A549 (cell line): Measurements from ENCODE around the gene THPO. TPM values are rescaled to one million over a fixed set of nuclear protein-coding genes. Genes with fewer than 3 reads are reported as not detected.

Experiments used
- ATAC-seq, 2 experiments: fragments of 200-7000 bp in 1 of 2; fragments of >200 bp in 1 of 2; cut with Nextera tagmentation in 1 of 2; cut with Tn5 transposase in 1 of 2; 3 replicates each; pipeline versions ENCODE4 v1.8.0 to v1.9.1; 2018 to 2020; ENCODE audit warnings: mild to moderate bottlenecking in 1 of 2, moderate library complexity in 1 of 2
- CTCF ChIA-PET: fragments of 300-600 bp; sonication (Branson Sonifier 250); formaldehyde crosslinking; extraction: SDS; loops from one replicate; lab custom pipeline; 2021; ENCODE audit warnings: antibody characterized with exemption, inconsistent platforms; lab: Yijun Ruan, JAX
- POLR2A ChIA-PET: fragments of 350-600 bp; formaldehyde crosslinking; extraction: SDS; loops from one replicate; lab custom pipeline; 2021; ENCODE audit warnings: antibody characterized with exemption, inconsistent platforms; lab: Yijun Ruan, JAX
- DNase-seq, 2 experiments: peaks; one replicate each; pipeline versions ENCODE4 v3.0.0 to v3.0.0-alpha.2; 2011 to 2016; ENCODE audit warnings: low read depth in 1 of 2, low spot score in 1 of 2
- FAIRE-seq: peaks from 2 replicates; lab custom pipeline; 2011; peaks lifted over from hg19 to GRCh38; lab: Jason Lieb, UNC
- H3K27ac ChIP-seq, 2 experiments: fragments of >200 bp; sonication (Bioruptor Twin); formaldehyde crosslinking; 3 replicates each; pipeline ENCODE4 v1.5.1; 2016 to 2017
- H3K4me1 ChIP-seq: fragments of >200 bp; sonication (Bioruptor Twin); formaldehyde crosslinking; 3 replicates; pipeline ENCODE4 v1.6.1; 2016
- H3K4me2 ChIP-seq: fragments of >200 bp; sonication (Bioruptor Twin); formaldehyde crosslinking; 3 replicates; pipeline ENCODE4 v1.6.1; 2016
- H3K4me3 ChIP-seq: fragments of >200 bp; sonication (Bioruptor Twin); formaldehyde crosslinking; 3 replicates; pipeline ENCODE4 v1.5.1; 2016
- H3K9me3 ChIP-seq: fragments of >200 bp; sonication (Bioruptor Twin); formaldehyde crosslinking; 3 replicates; pipeline ENCODE4 v1.6.1; 2016
- CBX8 ChIP-seq: fragments of 200-600 bp; sonication (generic); IDR thresholded peaks from 2 replicates; pipeline ENCODE4 v1.6.1; 2016
- CHD4 ChIP-seq: fragments of 200-600 bp; sonication (generic); IDR thresholded peaks from 2 replicates; pipeline ENCODE4 v1.6.1; 2016; ENCODE audit warnings: antibody characterized with exemption, mild to moderate bottlenecking, borderline replicate concordance
- EHF ChIP-seq: fragments of 250-450 bp; sonication (Bioruptor Pico); IDR thresholded peaks from 2 replicates; pipeline ENCODE4 v1.5.0; 2020; ENCODE audit warnings: mild to moderate bottlenecking
- ELK1 ChIP-seq: fragments of 150-350 bp; IDR thresholded peaks from 2 replicates; pipeline ENCODE4 v1.6.1; 2014; ENCODE audit warnings: low read depth, mild to moderate bottlenecking, low read length
- ESRRA ChIP-seq: fragments of 150-350 bp; IDR thresholded peaks from 2 replicates; pipeline ENCODE4 v1.6.1; 2014; ENCODE audit warnings: mild to moderate bottlenecking, low read length, borderline replicate concordance
- HEYL ChIP-seq: fragments of 250-450 bp; sonication (Bioruptor Pico); IDR thresholded peaks from 2 replicates; pipeline ENCODE4 v1.8.0; 2021; ENCODE audit warnings: mild to moderate bottlenecking, moderate library complexity
- HMGXB4 ChIP-seq: fragments of 250-450 bp; sonication (Bioruptor Pico); IDR thresholded peaks from 2 replicates; pipeline ENCODE4 v1.5.0; 2021; ENCODE audit warnings: mild to moderate bottlenecking, moderate library complexity, borderline replicate concordance
- HOXA7 ChIP-seq: fragments of 250-450 bp; sonication (Bioruptor Pico); IDR thresholded peaks from 2 replicates; pipeline ENCODE4 v1.5.0; 2020; ENCODE audit warnings: mild to moderate bottlenecking, moderate library complexity
- JUNB ChIP-seq: fragments of >200 bp; sonication (Bioruptor Twin); formaldehyde crosslinking; IDR thresholded peaks from 2 replicates; pipeline ENCODE4 v1.6.1; 2016
- KDM5A ChIP-seq: fragments of 200-600 bp; sonication (generic); IDR thresholded peaks from 2 replicates; pipeline ENCODE4 v1.6.1; 2016; ENCODE audit warnings: antibody characterized with exemption, mild to moderate bottlenecking
- MAFK ChIP-seq: fragments of 450-650 bp; IDR thresholded peaks from 2 replicates; pipeline ENCODE4 v1.6.1; 2014; ENCODE audit not compliant: partially characterized antibody
- MAX ChIP-seq: IDR thresholded peaks from 2 replicates; pipeline ENCODE4 v1.6.1; 2012
- NPAS2 ChIP-seq: fragments of 250-450 bp; sonication (Bioruptor Pico); IDR thresholded peaks from 2 replicates; pipeline ENCODE4 v1.8.0; 2022; ENCODE audit warnings: mild to moderate bottlenecking, moderate library complexity, borderline replicate concordance
- NR3C1 ChIP-seq: fragments of >200 bp; sonication (Bioruptor Twin); formaldehyde crosslinking; IDR thresholded peaks from 3 replicates; pipeline ENCODE4 v1.6.1; 2017
- PHF8 ChIP-seq: fragments of 200-600 bp; sonication (generic); IDR thresholded peaks from 2 replicates; pipeline ENCODE4 v1.6.1; 2016; ENCODE audit warnings: low read depth, mild to moderate bottlenecking, antibody characterized with exemption, moderate library complexity, borderline replicate concordance
- POLR2A ChIP-seq: IDR thresholded peaks from 2 replicates; pipeline ENCODE4 v1.6.1; 2012; ENCODE audit warnings: mild to moderate bottlenecking, low read length
- POLR2AphosphoS2 ChIP-seq: conservative IDR thresholded peaks from 2 replicates; pipeline ENCODE4 v1.6.1; 2012; ENCODE audit warnings: low read length, improper control_type of control experiment, inconsistent platforms
- RCOR1 ChIP-seq: fragments of 150-350 bp; IDR thresholded peaks from 2 replicates; pipeline ENCODE4 v1.6.1; 2014; ENCODE audit warnings: antibody characterized with exemption, low read length, low read depth
- RFX5 ChIP-seq: fragments of 450-650 bp; IDR thresholded peaks from 2 replicates; pipeline ENCODE4 v1.7.1; 2014; ENCODE audit warnings: antibody characterized with exemption, mild to moderate bottlenecking, moderate library complexity
- RNF2 ChIP-seq: fragments of 200-600 bp; sonication (generic); IDR thresholded peaks from 2 replicates; pipeline ENCODE4 v1.6.1; 2016; ENCODE audit warnings: low read depth, mild to moderate bottlenecking, antibody characterized with exemption, moderate library complexity, borderline replicate concordance
- SREBF2 ChIP-seq: fragments of 450-650 bp; IDR thresholded peaks from 2 replicates; pipeline ENCODE4 v1.6.1; 2014; ENCODE audit warnings: mild to moderate bottlenecking, moderate library complexity
- TP53 ChIP-seq: fragments of 250-450 bp; sonication (Bioruptor Pico); IDR thresholded peaks from 2 replicates; pipeline ENCODE4 v1.5.0; 2021; ENCODE audit warnings: mild to moderate bottlenecking, moderate library complexity
- ZC3H11A ChIP-seq: fragments of 450-650 bp; IDR thresholded peaks from 2 replicates; pipeline ENCODE4 v1.6.1; 2014; ENCODE audit warnings: antibody characterized with exemption, mild to moderate bottlenecking
- ZFP36 ChIP-seq: fragments of 450-650 bp; IDR thresholded peaks from 2 replicates; pipeline ENCODE4 v1.6.1; 2014; ENCODE audit warnings: borderline replicate concordance; ENCODE audit not compliant: partially characterized antibody
- ZNF302 ChIP-seq: fragments of 250-450 bp; sonication (Bioruptor Pico); IDR thresholded peaks from 2 replicates; pipeline ENCODE4 v1.9.0; 2021; ENCODE audit warnings: inconsistent platforms, mild to moderate bottlenecking, moderate library complexity
- WGBS: methylation state at CpG from one replicate; pipeline ENCODE4 v1.1.6; 2017; ENCODE audit errors: missing lambda C conversion rate; 5-methylcytosine and 5-hydroxymethylcytosine counted together
- polyA plus RNA-seq, 4 experiments: library from polyadenylated mRNA; depleted of rRNA in 3 of 4; stranded (reverse); fragments of >200 nt; fragmentation: RNase III in 1 of 4; extraction: RNeasy Plus Mini Kit Qiagen cat#74134 plus additional on column Dnase treatment in 1 of 4; gene quantifications; 2 replicates in 3 of 4; 3 replicates in 1 of 4; pipeline ENCODE4 v1.2.3, GENCODE V29; 2011 to 2017
- TF ChIP-seq, protein P1 (sequence below): fragments of >200 bp; sonication (Bioruptor Twin); formaldehyde crosslinking; IDR thresholded peaks from 3 replicates; pipeline ENCODE4 v1.6.1; 2016
- TF ChIP-seq, protein P2 (sequence below): IDR thresholded peaks from 2 replicates; pipeline ENCODE4 v1.6.1; 2012; ENCODE audit warnings: low read depth, borderline replicate concordance
- TF ChIP-seq, protein P3 (sequence below): fragments of 250-450 bp; sonication (Bioruptor Pico); IDR thresholded peaks from 2 replicates; pipeline ENCODE4 v1.5.0; 2020; ENCODE audit warnings: low read depth, mild to moderate bottlenecking, moderate library complexity

The THPO gene
- polyA plus RNA-seq, 2 of the 4 experiments (the other 2 are of a cell fraction) = 0.06 TPM; not detected in 1

DNA sequence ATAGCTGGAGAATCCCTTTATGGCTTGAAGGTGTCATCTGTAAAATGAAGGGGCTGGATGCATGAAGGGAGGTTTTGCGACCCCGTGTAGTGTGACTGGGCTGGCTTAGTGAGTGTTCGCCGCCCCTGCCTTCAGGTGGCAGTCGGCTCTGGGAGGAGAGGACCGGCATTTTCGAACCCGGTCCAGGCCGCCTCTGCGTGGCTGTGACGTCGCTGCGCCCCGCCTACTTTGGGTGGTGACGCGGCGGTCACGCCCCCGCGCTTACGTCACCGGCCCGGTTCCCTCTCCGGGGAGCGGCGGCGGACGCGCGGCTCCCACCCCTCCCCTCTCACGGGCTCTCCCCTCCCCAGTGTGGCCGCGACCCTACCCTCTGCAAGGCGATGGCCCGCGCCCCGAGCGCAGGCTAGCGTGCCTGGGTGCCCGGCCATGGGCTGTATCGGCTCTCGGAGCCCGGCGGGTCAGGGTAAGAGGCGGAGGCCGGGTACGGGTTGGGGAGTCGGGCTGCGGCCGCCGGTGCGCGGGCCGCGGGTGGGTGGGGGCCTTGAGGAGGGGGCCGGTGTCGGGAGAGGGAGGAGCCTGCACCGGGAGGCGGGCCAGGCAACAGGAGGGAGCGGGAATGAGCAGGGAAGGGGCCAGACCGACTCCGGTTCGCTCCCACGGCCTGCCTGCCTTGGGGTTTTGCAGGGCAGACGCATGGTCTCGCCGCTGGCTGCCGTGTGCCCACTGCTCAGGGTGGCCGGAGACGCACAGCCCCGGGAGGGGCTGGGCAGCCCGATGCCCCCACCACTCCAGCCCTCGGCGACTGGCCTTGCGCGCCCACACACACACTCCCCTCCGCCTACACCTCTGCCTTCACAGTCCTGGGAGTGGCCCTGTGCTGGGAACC, 42.1 kb downstream of the THPO start (continued):
- TF ChIP-seq ESRRA (no peak), JUNB (no peak), CBX8 (no peak), POLR2AphosphoS2 (peak; percentile 94), KDM5A (no peak), ZFP36 (no peak), NR3C1 (no peak), ZC3H11A (no peak), MAX (peak; percentile 20), PHF8 (peak; percentile 40; the same call in 1 of the 2 replicates), HMGXB4 (CRISPR knock-in tag) (no peak), RNF2 (no peak), RCOR1 (no peak), ELK1 (no peak), SREBF2 (no peak), RFX5 (no peak), NPAS2 (CRISPR knock-in tag) (no peak), HOXA7 (CRISPR knock-in tag) (peak; percentile 60; the same call in 1 of the 2 replicates), TP53 (CRISPR knock-in tag) (no peak), EHF (CRISPR knock-in tag) (no peak)
- TF ChIP-seq, protein P1, sequence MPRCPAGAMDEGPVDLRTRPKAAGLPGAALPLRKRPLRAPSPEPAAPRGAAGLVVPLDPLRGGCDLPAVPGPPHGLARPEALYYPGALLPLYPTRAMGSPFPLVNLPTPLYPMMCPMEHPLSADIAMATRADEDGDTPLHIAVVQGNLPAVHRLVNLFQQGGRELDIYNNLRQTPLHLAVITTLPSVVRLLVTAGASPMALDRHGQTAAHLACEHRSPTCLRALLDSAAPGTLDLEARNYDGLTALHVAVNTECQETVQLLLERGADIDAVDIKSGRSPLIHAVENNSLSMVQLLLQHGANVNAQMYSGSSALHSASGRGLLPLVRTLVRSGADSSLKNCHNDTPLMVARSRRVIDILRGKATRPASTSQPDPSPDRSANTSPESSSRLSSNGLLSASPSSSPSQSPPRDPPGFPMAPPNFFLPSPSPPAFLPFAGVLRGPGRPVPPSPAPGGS = peak; percentile 24; the same call in 1 of the 3 replicates
- TF ChIP-seq, protein P2, sequence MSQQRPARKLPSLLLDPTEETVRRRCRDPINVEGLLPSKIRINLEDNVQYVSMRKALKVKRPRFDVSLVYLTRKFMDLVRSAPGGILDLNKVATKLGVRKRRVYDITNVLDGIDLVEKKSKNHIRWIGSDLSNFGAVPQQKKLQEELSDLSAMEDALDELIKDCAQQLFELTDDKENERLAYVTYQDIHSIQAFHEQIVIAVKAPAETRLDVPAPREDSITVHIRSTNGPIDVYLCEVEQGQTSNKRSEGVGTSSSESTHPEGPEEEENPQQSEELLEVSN = no peak

DNA sequence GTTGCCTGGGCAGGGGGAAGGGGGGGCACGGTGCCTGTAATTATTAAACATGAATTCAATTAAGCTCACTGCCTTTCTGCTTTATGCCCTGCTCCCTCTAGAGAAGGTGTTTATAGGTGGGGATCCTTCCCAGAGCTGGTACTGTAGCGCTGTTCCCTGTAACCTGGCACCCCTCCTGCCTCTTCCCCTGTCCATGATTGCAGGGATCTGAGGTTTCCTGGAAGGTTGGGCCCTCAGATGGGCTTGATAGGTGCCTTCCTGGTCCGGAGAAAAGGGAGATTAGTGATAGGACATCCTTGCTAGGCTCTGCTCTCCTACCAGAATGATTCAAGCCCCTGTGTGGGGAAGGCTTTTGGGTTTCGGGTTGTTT, 42.7 kb downstream of the THPO start:
- Histone ChIP-seq H3K4me2 (peak overlapping the region; percentile 96), H3K4me1 (peaks cover 54% of the 10 kb centered on the region; the same call in 2 of the 3 replicates), H3K9me3 (no peaks in the 10 kb centered on the region), H3K4me3 (no peak overlapping the region), H3K27ac (peak overlapping the region in 1 of 2 experiments; percentile 97; a peak in 3 of 6 replicates)
- WGBS = 70% methylated on average over 4 of the region's 4 CpGs
- FAIRE-seq = no peak
- no peak for TF ChIP-seq MAFK
- TF ChIP-seq ZNF302 = no peak
- no peak for TF ChIP-seq POLR2A
- TF ChIP-seq ESRRA = no peak
- no peak for TF ChIP-seq TP53 (CRISPR knock-in tag)
- TF ChIP-seq CHD4 = no peak
- TF ChIP-seq, protein P3, sequence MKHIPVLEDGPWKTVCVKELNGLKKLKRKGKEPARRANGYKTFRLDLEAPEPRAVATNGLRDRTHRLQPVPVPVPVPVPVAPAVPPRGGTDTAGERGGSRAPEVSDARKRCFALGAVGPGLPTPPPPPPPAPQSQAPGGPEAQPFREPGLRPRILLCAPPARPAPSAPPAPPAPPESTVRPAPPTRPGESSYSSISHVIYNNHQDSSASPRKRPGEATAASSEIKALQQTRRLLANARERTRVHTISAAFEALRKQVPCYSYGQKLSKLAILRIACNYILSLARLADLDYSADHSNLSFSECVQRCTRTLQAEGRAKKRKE (CRISPR knock-in tag) = no peak
- TF ChIP-seq, protein P2 = no peak
- TF ChIP-seq HEYL (CRISPR knock-in tag) = no peak
- POLR2A ChIA-PET = no interaction called here
- CTCF ChIA-PET = interaction anchor here (0.7 to 0.9 kb wide), 2 partner anchors 9 to 26 kb away, joined by 3 read pairs; partner anchors contain the start of genes CLCN2 and POLR2H
- ATAC-seq = peak; percentile 33 to 45
- peak; percentile 15 to 38 for DNase-seq
